GM18951 (cell line): Measurements from ENCODE around the gene EVPL.
A peak's percentile ranks its signal among the peaks of the same experiment; 100 is the strongest.

ENCODE experiments used
- POLR2A ChIP-seq: IDR thresholded peaks from 4 replicates; pipeline ENCODE4 v1.6.1; 2011; ENCODE audit warnings: mild to moderate bottlenecking; ENCODE audit not compliant: insufficient read length, insufficient read depth; ENCODE audit errors: extremely low read depth
- in situ Hi-C: fragments of 300-500 bp; cut with MboI; formaldehyde crosslinking; loops from one replicate; pipeline ENCODE4 v1.12.0; 2022; ENCODE audit warnings: low sequenced_read_pairs, mixed read lengths, inconsistent platforms; ENCODE audit not compliant: unreplicated experiment

EVPL gene

GRCh38 chr17:76005263-76006149 is 21.6 kb downstream of the EVPL start:
- no peak for TF ChIP-seq POLR2A
- in situ Hi-C loops, result loop anchor here (10.0 kb wide), 1 partner anchor 91 kb away; no protein-coding TSS in a partner anchor

DNA sequence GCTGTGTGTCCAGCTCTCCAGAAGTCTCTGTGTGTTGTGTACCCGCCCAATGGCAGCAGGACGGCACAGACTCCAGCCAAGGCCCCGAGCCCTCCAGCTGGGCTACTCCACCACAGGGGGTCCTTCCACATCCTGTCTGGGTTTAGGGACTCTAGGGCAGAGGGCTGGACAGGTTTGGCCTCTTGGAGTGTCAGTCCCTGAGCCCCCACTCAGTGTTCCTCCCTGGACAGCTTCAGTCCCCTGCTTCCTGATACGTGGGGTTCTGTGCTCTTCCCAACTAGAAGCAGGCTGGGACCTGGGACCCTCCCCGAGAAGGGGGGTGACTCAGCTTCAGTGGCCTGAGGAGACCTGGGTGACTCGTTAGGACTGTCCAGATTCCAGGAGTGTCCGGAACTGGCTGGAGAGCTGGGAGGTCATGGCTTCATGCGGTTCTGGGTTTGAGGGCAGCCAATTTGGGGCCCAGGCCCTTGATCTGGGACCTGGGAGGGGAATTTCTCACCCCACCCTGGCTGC is 22.3 kb downstream of the EVPL start:
- TF ChIP-seq POLR2A, result no peak
- in situ Hi-C loops, result loop anchor here (10.0 kb wide), 1 partner anchor 90 kb away; no protein-coding TSS in a partner anchor

DNA sequence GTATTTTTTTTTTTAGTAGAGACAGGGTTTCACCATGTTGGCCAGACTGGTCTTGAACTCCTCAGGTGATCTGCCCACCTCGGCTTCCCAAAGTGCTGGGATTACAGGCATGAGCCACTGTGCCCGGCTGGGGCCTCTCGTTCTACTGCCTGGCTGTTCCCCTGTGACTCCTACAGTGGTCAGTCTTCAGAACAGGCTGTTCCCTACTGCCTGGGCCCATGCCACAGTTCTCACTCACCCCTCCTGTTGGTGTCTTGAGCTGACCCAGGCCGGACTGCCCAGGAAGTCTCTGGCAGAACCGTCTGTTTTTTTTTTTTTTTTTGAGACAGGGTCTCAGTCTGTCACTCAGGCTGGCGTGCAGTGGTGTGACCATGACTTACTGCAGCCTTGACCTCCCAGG is 23.2 kb downstream of the EVPL start:
- in situ Hi-C loops, result loop anchor here (10.0 kb wide), 1 partner anchor 89 kb away; no protein-coding TSS in a partner anchor
- TF ChIP-seq POLR2A, result no peak

GRCh38 chr17:76002100-76002499 is 25.0 kb downstream of the EVPL start:
- TF ChIP-seq POLR2A, result no peak
- in situ Hi-C loops, result loop anchor here (10.0 kb wide), 1 partner anchor 87 kb away; no protein-coding TSS in a partner anchor

DNA sequence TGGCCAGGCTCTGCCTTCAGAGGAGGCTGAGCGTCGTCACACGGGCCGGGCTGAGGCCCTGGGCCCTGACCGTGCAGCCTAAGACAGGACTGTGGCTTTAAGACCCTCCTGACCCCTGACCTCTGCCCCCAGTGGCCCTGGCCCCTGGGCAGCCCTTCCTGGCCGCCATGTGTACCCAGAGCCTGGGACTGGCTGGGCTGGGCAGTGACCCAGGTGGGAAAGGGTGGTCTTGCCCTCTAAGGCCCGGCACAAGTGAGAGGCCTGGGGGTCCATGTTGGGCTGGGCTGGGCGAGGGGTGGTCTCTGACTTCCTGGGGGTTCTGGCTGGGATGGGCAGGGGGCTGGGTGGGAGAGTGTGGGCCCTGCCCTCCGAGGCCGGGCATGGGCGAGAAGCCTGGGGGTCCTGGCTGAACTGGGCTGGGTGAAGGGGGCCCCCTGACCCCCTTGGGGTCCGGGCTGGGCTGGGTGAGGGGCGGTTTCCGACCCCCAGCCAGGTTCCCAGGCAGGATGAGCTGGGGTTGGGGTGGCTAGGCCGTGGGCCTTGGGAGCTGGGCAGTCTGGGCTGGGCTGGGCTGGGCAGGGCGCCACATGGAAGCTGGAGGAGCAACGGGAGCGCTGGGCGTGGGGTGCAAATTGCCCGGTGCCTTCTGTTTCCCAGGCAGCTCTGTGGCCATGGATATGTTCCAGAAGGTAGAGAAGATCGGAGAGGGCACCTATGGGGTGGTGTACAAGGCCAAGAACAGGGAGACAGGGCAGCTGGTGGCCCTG is 26.2 kb downstream of the EVPL start, which contains the start of gene CDK3:
TSS of gene CDK3 (plus strand) at position 101 of the 767 bp plus-strand sequence. CDS start at position 672, 571 bp downstream.
- no peak for TF ChIP-seq POLR2A
- in situ Hi-C loops, result loop anchor here (10.0 kb wide), 1 partner anchor 86 kb away; no protein-coding TSS in a partner anchor

GRCh38 chr17:76000016-76000754 is 26.9 kb downstream of the EVPL start:
- in situ Hi-C loops, result loop anchor here (10.0 kb wide), 1 partner anchor 85 kb away; no protein-coding TSS in a partner anchor
- no peak for TF ChIP-seq POLR2A

- TF ChIP-seq POLR2A, result no peak
- in situ Hi-C loops, result no loop called here
These were observed 28.7 kb downstream of the EVPL start for GRCh38 chr17:75998327-75998795.

GRCh38 chr17:75996665-75997590 is 30.2 kb downstream of the EVPL start:
- in situ Hi-C loops, result no loop called here
- peak; percentile 18 for TF ChIP-seq POLR2A

DNA sequence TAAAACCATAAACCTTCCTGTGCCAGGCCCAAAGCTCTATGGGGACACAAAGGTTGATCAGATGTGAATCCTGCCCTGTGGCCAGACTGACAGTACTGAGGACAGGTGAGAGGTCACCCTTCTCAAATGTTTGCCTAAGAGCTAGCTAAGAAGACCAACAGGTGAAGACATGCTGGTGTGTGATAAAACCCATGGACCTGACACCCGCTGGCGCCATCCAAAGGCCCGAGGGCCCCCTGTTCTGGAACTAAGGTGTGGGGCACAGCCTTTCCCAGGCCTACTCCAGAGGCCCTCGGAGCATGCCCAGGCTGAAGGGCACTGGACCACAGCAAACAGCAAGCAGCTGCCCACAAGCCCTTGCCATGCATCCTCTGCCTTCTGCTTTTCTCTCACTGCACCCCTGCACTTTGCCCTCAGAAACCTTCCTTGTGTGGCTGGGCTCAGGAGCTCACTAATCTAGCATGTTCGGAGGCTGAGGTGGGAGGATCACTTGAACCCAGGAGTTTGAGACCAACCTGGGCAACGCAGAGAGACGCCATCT is 31.7 kb downstream of the EVPL start:
- in situ Hi-C loops, result no loop called here

GRCh38 chr17:75994802-75995370 is 32.2 kb downstream of the EVPL start:
- in situ Hi-C loops, result no loop called here
- no peak for TF ChIP-seq POLR2A

More for the DNA sequence above, 31.7 kb downstream of the EVPL start:
- TF ChIP-seq POLR2A, result no peak

- no peak for TF ChIP-seq POLR2A
- in situ Hi-C loops, result no loop called here
These were observed 35.7 kb downstream of the EVPL start for GRCh38 chr17:75991396-75991795.

GRCh38 chr17:75987041-75987440 is 40.1 kb downstream of the EVPL start:
- TF ChIP-seq POLR2A, result no peak
- in situ Hi-C loops, result no loop called here
